ENCODE data around the gene PARVA.

The PARVA gene

GRCh38 chr11:12464303-12464702, 86.9 kb downstream of the PARVA start:
- no peak for DNase-seq

- no peak for DNase-seq
Measured at GRCh38 chr11:12465332-12465731, 88.0 kb downstream of the PARVA start.

GRCh38 chr11:12467610-12468009, 90.2 kb downstream of the PARVA start:
- DNase-seq, result no peak

GRCh38 chr11:12469451-12469850, 92.1 kb downstream of the PARVA start:
- no peak for DNase-seq

GRCh38 chr11:12470236-12470635, 92.9 kb downstream of the PARVA start:
- no peak for DNase-seq

- no peak for DNase-seq
Measured at GRCh38 chr11:12472401-12473005, 95.1 kb downstream of the PARVA start.

GRCh38 chr11:12473381-12473780, 96.0 kb downstream of the PARVA start:
- DNase-seq, result no peak

GRCh38 chr11:12474871-12475270, 97.5 kb downstream of the PARVA start:
- no peak for DNase-seq

GRCh38 chr11:12478743-12479142, 101.4 kb downstream of the PARVA start:
- DNase-seq, result no peak

- no peak for DNase-seq
Measured at GRCh38 chr11:12480401-12480800, 103.0 kb downstream of the PARVA start.

GRCh38 chr11:12482839-12483238, 105.5 kb downstream of the PARVA start:
- no peak for DNase-seq

GRCh38 chr11:12483604-12484003, 106.2 kb downstream of the PARVA start:
- no peak for DNase-seq

GRCh38 chr11:12485328-12485727, 108.0 kb downstream of the PARVA start:
- DNase-seq, result no peak

- no peak for DNase-seq
Measured at GRCh38 chr11:12489246-12489772, 111.9 kb downstream of the PARVA start.

GRCh38 chr11:12494699-12495098, 117.3 kb downstream of the PARVA start:
- no peak for DNase-seq

- no peak for DNase-seq
Measured at GRCh38 chr11:12496181-12497025, 119.0 kb downstream of the PARVA start.

GRCh38 chr11:12497431-12497830, 120.1 kb downstream of the PARVA start:
- no peak for DNase-seq

GRCh38 chr11:12499071-12499470, 121.7 kb downstream of the PARVA start:
- no peak for DNase-seq

GRCh38 chr11:12502046-12502445, 124.7 kb downstream of the PARVA start:
- no peak for DNase-seq

GRCh38 chr11:12503039-12503484, 125.7 kb downstream of the PARVA start:
- DNase-seq, result no peak

GRCh38 chr11:12503886-12504285, 126.5 kb downstream of the PARVA start:
- no peak for DNase-seq

- no peak for DNase-seq
Measured at GRCh38 chr11:12505183-12505582, 127.8 kb downstream of the PARVA start.

GRCh38 chr11:12506404-12506921, 129.1 kb downstream of the PARVA start:
- no peak for DNase-seq

- no peak for DNase-seq
Measured at GRCh38 chr11:12507391-12507790, 130.0 kb downstream of the PARVA start.

All from NCI-H1048 (cell line).